Mesothelial cell of epicardium (in vitro differentiated cells): ENCODE data around the gene GRIN2A. TPM values are rescaled to one million over a fixed set of nuclear protein-coding genes. Genes with fewer than 3 reads are reported as not detected.

ENCODE experiments used
- DNase-seq, 2 experiments: peaks; one replicate each; pipeline ENCODE4 v3.0.0; 2021; ENCODE audit warnings: low spot score in 2 of 2; ENCODE audit not compliant: unreplicated experiment in 2 of 2
- H3K27ac Mint-ChIP-seq: 2 replicates; pipeline ENCODE4 v1.8.0; 2021; ENCODE audit warnings: mixed read lengths
- H3K27me3 Mint-ChIP-seq: 2 replicates; pipeline ENCODE4 v1.8.0; 2021; ENCODE audit warnings: low read depth, mixed read lengths
- H3K36me3 Mint-ChIP-seq: 2 replicates; pipeline ENCODE4 v1.8.0; 2021; ENCODE audit warnings: mixed read lengths
- H3K4me1 Mint-ChIP-seq: 2 replicates; pipeline ENCODE4 v1.8.0; 2021; ENCODE audit warnings: mixed read lengths
- H3K4me3 Mint-ChIP-seq: 2 replicates; pipeline ENCODE4 v1.8.0; 2021; ENCODE audit warnings: mild to moderate bottlenecking, moderate library complexity, mixed read lengths
- H3K9me3 Mint-ChIP-seq: 2 replicates; pipeline ENCODE4 v1.8.0; 2021; ENCODE audit warnings: mixed read lengths
- total RNA-seq: library from RNA; stranded (reverse); gene quantifications from 3 replicates; pipeline ENCODE4 v1.2.1, GENCODE V29; 2021
- TF ChIP-seq, protein P1 (sequence below): fragments of 200-600 bp; sonication (generic); IDR thresholded peaks from one replicate; pipeline ENCODE4 v1.5.0; 2021; ENCODE audit warnings: antibody characterized with exemption; ENCODE audit not compliant: unreplicated experiment

GRIN2A gene
- total RNA-seq, 1 donor from 2014 or later: 4.9 TPM

- Mint-ChIP-seq H3K27ac (no peak overlapping the region), H3K9me3 (peaks cover 9% of the 10 kb centered on the region), H3K36me3 (no peaks in the 10 kb centered on the region), H3K27me3 (peaks cover 7% of the 10 kb centered on the region), H3K4me3 (no peak overlapping the region), H3K4me1 (peaks cover 35% of the 10 kb centered on the region)
- TF ChIP-seq, protein P1, sequence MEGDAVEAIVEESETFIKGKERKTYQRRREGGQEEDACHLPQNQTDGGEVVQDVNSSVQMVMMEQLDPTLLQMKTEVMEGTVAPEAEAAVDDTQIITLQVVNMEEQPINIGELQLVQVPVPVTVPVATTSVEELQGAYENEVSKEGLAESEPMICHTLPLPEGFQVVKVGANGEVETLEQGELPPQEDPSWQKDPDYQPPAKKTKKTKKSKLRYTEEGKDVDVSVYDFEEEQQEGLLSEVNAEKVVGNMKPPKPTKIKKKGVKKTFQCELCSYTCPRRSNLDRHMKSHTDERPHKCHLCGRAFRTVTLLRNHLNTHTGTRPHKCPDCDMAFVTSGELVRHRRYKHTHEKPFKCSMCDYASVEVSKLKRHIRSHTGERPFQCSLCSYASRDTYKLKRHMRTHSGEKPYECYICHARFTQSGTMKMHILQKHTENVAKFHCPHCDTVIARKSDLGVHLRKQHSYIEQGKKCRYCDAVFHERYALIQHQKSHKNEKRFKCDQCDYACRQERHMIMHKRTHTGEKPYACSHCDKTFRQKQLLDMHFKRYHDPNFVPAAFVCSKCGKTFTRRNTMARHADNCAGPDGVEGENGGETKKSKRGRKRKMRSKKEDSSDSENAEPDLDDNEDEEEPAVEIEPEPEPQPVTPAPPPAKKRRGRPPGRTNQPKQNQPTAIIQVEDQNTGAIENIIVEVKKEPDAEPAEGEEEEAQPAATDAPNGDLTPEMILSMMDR: no peak
- no peak for DNase-seq
Measured at GRCh38 chr16:10078541-10078949, 103.7 kb downstream of the GRIN2A start.

DNA sequence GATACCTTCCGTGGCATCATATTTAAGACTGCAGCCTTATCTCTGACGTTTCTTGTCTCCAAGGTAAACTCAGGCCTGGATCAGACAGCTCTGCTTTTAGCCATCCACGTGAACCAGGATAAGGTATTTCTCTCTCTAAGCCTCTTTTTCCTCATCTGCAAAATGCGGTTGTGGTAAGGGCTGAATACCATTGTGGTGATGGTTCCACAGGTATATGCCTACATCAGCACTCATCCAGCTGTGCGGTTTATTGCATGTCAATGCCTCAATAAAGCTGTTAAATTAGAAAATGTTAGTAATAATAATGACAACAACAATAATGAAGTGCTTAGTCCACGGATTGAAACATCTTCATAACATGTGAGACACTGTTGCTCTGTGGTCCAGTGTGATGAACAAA, 104.4 kb downstream of the GRIN2A start:
- Mint-ChIP-seq H3K36me3 (no peaks in the 10 kb centered on the region), H3K4me1 (peaks cover 29% of the 10 kb centered on the region), H3K4me3 (no peak overlapping the region), H3K27ac (no peak overlapping the region), H3K9me3 (peaks cover 9% of the 10 kb centered on the region), H3K27me3 (peaks cover 7% of the 10 kb centered on the region)
- TF ChIP-seq, protein P1: no peak
- DNase-seq: no peak

DNA sequence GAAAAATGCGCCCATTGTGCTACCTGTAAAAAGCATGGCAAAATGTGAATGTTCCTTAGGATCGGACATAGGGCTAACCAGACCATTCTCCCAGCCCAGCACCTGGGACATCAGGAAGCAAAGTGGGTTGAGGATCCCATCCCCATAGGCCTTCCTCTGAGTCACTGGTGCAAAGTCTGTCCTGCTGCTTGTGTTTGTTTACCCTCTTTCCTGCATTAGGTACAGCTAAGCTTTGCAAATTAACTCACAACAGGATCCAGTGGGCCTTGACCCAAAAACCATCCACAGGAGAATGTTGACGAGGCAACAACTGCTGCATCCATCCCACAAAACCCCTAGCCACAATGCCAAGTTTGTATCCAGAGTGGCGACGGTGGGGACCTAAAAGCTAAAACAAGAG, 106.2 kb downstream of the GRIN2A start:
- H3K36me3 Mint-ChIP-seq: no peaks in the 10 kb centered on the region
- peaks cover 6% of the 10 kb centered on the region for H3K9me3 Mint-ChIP-seq
- no peak overlapping the region for H3K4me3 Mint-ChIP-seq
- TF ChIP-seq, protein P1: no peak
- H3K27me3 Mint-ChIP-seq: peaks cover 20% of the 10 kb centered on the region
- DNase-seq: no peak
- H3K4me1 Mint-ChIP-seq: peaks cover 22% of the 10 kb centered on the region
- H3K27ac Mint-ChIP-seq: no peak overlapping the region

- H3K36me3 Mint-ChIP-seq: no peaks in the 10 kb centered on the region
- TF ChIP-seq, protein P1: no peak
- no peak for DNase-seq
- no peaks in the 10 kb centered on the region for H3K4me1 Mint-ChIP-seq
- H3K4me3 Mint-ChIP-seq: no peak overlapping the region
- peaks cover 55% of the 10 kb centered on the region for H3K27me3 Mint-ChIP-seq
- peaks cover 4% of the 10 kb centered on the region for H3K9me3 Mint-ChIP-seq
- no peak overlapping the region for H3K27ac Mint-ChIP-seq
Measured at GRCh38 chr16:10070591-10070990, 111.6 kb downstream of the GRIN2A start.

GRCh38 chr16:10069374-10069773, 112.9 kb downstream of the GRIN2A start:
- H3K4me1 Mint-ChIP-seq: no peaks in the 10 kb centered on the region
- H3K36me3 Mint-ChIP-seq: no peaks in the 10 kb centered on the region
- no peak overlapping the region for H3K4me3 Mint-ChIP-seq
- peaks cover 66% of the 10 kb centered on the region for H3K27me3 Mint-ChIP-seq
- DNase-seq: no peak
- no peak overlapping the region for H3K27ac Mint-ChIP-seq
- H3K9me3 Mint-ChIP-seq: peaks cover 4% of the 10 kb centered on the region
- TF ChIP-seq, protein P1: no peak

DNA sequence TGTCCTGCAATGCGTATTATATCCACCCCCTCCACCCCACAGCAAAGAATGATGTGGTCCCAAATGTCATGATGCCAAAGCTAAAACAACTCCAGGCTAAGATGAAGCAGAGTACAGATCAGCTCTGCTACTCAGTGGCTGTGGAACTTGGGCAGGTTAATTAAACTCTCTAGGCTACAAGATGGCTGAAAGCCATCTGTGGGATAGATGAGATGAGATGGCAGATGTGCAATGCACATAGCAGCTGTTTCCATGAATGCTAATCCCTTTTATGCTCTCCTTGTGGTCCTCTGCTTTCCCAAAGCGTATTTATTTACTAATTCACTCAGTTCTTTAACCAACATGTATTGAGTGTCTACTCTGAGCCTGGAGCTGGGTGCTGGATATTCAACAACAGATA, 114.4 kb downstream of the GRIN2A start:
- DNase-seq: no peak
- peaks cover 4% of the 10 kb centered on the region for H3K9me3 Mint-ChIP-seq
- H3K4me3 Mint-ChIP-seq: no peak overlapping the region
- H3K4me1 Mint-ChIP-seq: no peaks in the 10 kb centered on the region
- H3K36me3 Mint-ChIP-seq: no peaks in the 10 kb centered on the region
- H3K27me3 Mint-ChIP-seq: peaks cover 73% of the 10 kb centered on the region
- no peak overlapping the region for H3K27ac Mint-ChIP-seq
- TF ChIP-seq, protein P1: no peak
